Progenitor cell of endocrine pancreas (in vitro differentiated cells): Measurements from ENCODE around the gene RNPS1. TPM values are rescaled to one million over a fixed set of nuclear protein-coding genes. Genes with fewer than 3 reads are reported as not detected.
A peak's percentile ranks its signal among the peaks of the same experiment; 100 is the strongest.

Source experiments
- DNase-seq: peaks from one replicate; pipeline ENCODE4 v3.0.0; 2021; ENCODE audit warnings: low spot score; ENCODE audit not compliant: unreplicated experiment
- H3K27ac Mint-ChIP-seq: 2 replicates; pipeline ENCODE4 v1.8.0; 2021; ENCODE audit warnings: mild to moderate bottlenecking, moderate library complexity, mixed read lengths
- H3K27me3 Mint-ChIP-seq: 2 replicates; pipeline ENCODE4 v1.8.0; 2021; ENCODE audit warnings: mixed read lengths
- H3K36me3 Mint-ChIP-seq: 2 replicates; pipeline ENCODE4 v1.8.0; 2022; ENCODE audit warnings: mixed read lengths; ENCODE audit not compliant: insufficient read depth
- H3K4me1 Mint-ChIP-seq: 2 replicates; pipeline ENCODE4 v1.8.0; 2021; ENCODE audit warnings: low read depth, mixed read lengths
- H3K4me3 Mint-ChIP-seq: 2 replicates; pipeline ENCODE4 v1.8.0; 2021; ENCODE audit warnings: low read depth, mild to moderate bottlenecking, moderate library complexity, mixed read lengths
- H3K9me3 Mint-ChIP-seq: 2 replicates; pipeline ENCODE4 v1.8.0; 2021; ENCODE audit warnings: low read depth, mixed read lengths
- microRNA-seq: library from miRNA; unstranded; fragments of <30 nt; microRNA quantifications from one replicate; pipeline ENCODE4 v1.1.0, GENCODE V29; 2020; ENCODE audit warnings: borderline number of aligned reads; ENCODE audit not compliant: unreplicated experiment
- total RNA-seq: library from RNA; stranded (reverse); gene quantifications from 2 replicates; pipeline ENCODE4 v1.2.1, GENCODE V29; 2021
- TF ChIP-seq, protein P1 (sequence below): fragments of 200-600 bp; sonication (generic); IDR thresholded peaks from one replicate; pipeline ENCODE4 v1.5.0; 2021; ENCODE audit warnings: antibody characterized with exemption, mild to moderate bottlenecking; ENCODE audit not compliant: unreplicated experiment

Gene RNPS1
- total RNA-seq, 1 donor from 2014 or later = 237 TPM

DNA sequence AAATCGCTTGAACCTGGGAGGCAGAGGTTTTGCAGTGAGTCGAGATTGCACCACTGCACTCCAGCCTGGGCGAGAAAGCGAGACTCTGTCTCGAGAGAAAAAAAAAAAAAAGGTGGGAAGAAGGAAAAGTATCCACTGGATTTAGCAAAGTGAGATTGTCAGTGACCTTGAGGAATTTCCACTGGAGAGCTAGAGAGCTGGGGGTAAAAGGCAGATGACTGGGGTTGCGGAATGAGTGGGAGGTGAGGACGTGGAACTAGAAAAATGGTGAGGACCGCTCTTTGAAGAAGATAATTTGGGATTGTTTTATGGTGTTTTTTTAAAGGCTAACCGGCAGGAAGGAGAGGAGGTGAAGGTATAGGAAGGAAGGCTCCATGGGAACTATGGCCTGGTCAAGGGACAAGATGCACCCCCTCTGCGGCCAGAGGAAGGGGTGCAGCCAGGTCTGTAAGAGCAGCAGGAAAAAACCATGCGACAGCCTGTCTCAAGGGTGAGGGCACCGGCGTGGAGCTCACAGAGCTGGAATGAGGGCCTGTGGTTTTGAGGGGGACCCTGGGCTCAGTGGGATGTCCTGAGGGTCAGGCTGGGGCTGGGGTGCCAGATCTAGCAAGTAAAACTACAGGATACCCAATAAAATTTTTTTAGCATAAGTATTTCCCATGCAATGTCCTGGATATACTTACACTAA lies 63.4 kb downstream of the RNPS1 start:
- TF ChIP-seq, protein P1, sequence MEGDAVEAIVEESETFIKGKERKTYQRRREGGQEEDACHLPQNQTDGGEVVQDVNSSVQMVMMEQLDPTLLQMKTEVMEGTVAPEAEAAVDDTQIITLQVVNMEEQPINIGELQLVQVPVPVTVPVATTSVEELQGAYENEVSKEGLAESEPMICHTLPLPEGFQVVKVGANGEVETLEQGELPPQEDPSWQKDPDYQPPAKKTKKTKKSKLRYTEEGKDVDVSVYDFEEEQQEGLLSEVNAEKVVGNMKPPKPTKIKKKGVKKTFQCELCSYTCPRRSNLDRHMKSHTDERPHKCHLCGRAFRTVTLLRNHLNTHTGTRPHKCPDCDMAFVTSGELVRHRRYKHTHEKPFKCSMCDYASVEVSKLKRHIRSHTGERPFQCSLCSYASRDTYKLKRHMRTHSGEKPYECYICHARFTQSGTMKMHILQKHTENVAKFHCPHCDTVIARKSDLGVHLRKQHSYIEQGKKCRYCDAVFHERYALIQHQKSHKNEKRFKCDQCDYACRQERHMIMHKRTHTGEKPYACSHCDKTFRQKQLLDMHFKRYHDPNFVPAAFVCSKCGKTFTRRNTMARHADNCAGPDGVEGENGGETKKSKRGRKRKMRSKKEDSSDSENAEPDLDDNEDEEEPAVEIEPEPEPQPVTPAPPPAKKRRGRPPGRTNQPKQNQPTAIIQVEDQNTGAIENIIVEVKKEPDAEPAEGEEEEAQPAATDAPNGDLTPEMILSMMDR = no peak
- no peak for DNase-seq
- Mint-ChIP-seq H3K4me1 (peaks cover 8% of the 10 kb centered on the region), H3K27ac (peak overlapping the region; percentile 0), H3K36me3 (peaks cover 4% of the 10 kb centered on the region), H3K9me3 (no peaks in the 10 kb centered on the region), H3K27me3 (peaks cover 11% of the 10 kb centered on the region), H3K4me3 (peak overlapping the region; percentile 80)

Small RNA genes within 50 kb of the gene (microRNA-seq; reads per million reads assigned to microRNA genes)
- gene MIR3677 = 6.0 reads per million, percentile 3 among the genes with 10 or more reads in this experiment
- gene MIR4717 = not detected

Other genes starting within 250 kb of the RNPS1 start
- 5.0 and 5.3 TPM in 2 replicates for gene NPW, start 248.3 kb downstream of the RNPS1 start, total RNA-seq
- gene NHERF2, start 241.2 kb downstream of the RNPS1 start, total RNA-seq = 8.4 and 10.3 TPM in 2 replicates
- gene NTHL1, start 220.3 kb downstream of the RNPS1 start, total RNA-seq = 24.2 and 28.1 TPM in 2 replicates
- 241 and 253 TPM in 2 replicates for gene TSC2, start 220.1 kb downstream of the RNPS1 start, total RNA-seq
- 96.2 and 97.8 TPM in 2 replicates for gene PKD1, start 132.2 kb downstream of the RNPS1 start, total RNA-seq
- 20.4 and 23.3 TPM in 2 replicates for gene RAB26, start 119.5 kb downstream of the RNPS1 start, total RNA-seq
- gene TRAF7, start 112.3 kb downstream of the RNPS1 start, total RNA-seq = 79.6 and 85.2 TPM in 2 replicates
- gene CASKIN1, start 71.5 kb downstream of the RNPS1 start, total RNA-seq = 12.7 and 13.1 TPM in 2 replicates
- 51.5 TPM in 2 replicates for gene MLST8, start 62.7 kb downstream of the RNPS1 start, total RNA-seq
- gene BRICD5, start 57.3 kb downstream of the RNPS1 start, total RNA-seq = 22.5 and 24.6 TPM in 2 replicates
- gene PGP, start 53.3 kb downstream of the RNPS1 start, total RNA-seq = 28.5 and 30.6 TPM in 2 replicates
- gene E4F1, start 44.5 kb downstream of the RNPS1 start, total RNA-seq = 30.9 and 33.7 TPM in 2 replicates
- 1.7 and 2.1 TPM in 2 replicates for gene DNASE1L2, start 31.7 kb downstream of the RNPS1 start, total RNA-seq
- gene ECI1, start 16.5 kb downstream of the RNPS1 start, total RNA-seq = 69.2 and 72.6 TPM in 2 replicates
- gene ABCA3, start 72.6 kb upstream of the RNPS1 start, total RNA-seq = 6.9 and 7.6 TPM in 2 replicates
- 26.5 and 27.8 TPM in 2 replicates for gene CCNF, start 161.3 kb upstream of the RNPS1 start, total RNA-seq
- gene TEDC2, start 192.0 kb upstream of the RNPS1 start, total RNA-seq = 27.4 and 32.2 TPM in 2 replicates
- 2.4 and 2.5 TPM in 2 replicates for gene NTN3, start 203.2 kb upstream of the RNPS1 start, total RNA-seq
- gene TBC1D24, start 207.0 kb upstream of the RNPS1 start, total RNA-seq = 23.3 and 23.8 TPM in 2 replicates
- gene ATP6V0C, start 245.8 kb upstream of the RNPS1 start, total RNA-seq = 158 and 169 TPM in 2 replicates